BLaER1 (cell line): ENCODE results near the gene HEG1.

Experiments
- H3K27ac ChIP-seq: shearing (Covaris generic); formaldehyde crosslinking; 2 replicates; pipeline ENCODE4 v1.8.1; 2022
- H3K27me3 ChIP-seq: shearing (Covaris generic); formaldehyde crosslinking; 2 replicates; pipeline ENCODE4 v1.8.1; 2022
- H3K36me3 ChIP-seq: shearing (Covaris generic); formaldehyde crosslinking; 2 replicates; pipeline ENCODE4 v1.8.1; 2022
- H3K4me1 ChIP-seq: shearing (Covaris generic); formaldehyde crosslinking; 2 replicates; pipeline ENCODE4 v1.8.1; 2022
- H3K4me2 ChIP-seq: shearing (Covaris generic); formaldehyde crosslinking; 2 replicates; pipeline ENCODE4 v1.8.1; 2022
- H3K4me3 ChIP-seq: shearing (Covaris generic); formaldehyde crosslinking; 2 replicates; pipeline ENCODE4 v1.8.1; 2022
- H3K9ac ChIP-seq: shearing (Covaris generic); formaldehyde crosslinking; 2 replicates; pipeline ENCODE4 v1.8.1; 2022
- H3K9me3 ChIP-seq: shearing (Covaris generic); formaldehyde crosslinking; 2 replicates; pipeline ENCODE4 v1.8.1; 2022
- H4K20me1 ChIP-seq: shearing (Covaris generic); formaldehyde crosslinking; 2 replicates; pipeline ENCODE4 v1.8.1; 2022
- Cebpa-rat ChIP-seq: shearing (Covaris generic); IDR thresholded peaks from 2 replicates; pipeline ENCODE4 v1.8.1; 2022

The HEG1 gene

DNA sequence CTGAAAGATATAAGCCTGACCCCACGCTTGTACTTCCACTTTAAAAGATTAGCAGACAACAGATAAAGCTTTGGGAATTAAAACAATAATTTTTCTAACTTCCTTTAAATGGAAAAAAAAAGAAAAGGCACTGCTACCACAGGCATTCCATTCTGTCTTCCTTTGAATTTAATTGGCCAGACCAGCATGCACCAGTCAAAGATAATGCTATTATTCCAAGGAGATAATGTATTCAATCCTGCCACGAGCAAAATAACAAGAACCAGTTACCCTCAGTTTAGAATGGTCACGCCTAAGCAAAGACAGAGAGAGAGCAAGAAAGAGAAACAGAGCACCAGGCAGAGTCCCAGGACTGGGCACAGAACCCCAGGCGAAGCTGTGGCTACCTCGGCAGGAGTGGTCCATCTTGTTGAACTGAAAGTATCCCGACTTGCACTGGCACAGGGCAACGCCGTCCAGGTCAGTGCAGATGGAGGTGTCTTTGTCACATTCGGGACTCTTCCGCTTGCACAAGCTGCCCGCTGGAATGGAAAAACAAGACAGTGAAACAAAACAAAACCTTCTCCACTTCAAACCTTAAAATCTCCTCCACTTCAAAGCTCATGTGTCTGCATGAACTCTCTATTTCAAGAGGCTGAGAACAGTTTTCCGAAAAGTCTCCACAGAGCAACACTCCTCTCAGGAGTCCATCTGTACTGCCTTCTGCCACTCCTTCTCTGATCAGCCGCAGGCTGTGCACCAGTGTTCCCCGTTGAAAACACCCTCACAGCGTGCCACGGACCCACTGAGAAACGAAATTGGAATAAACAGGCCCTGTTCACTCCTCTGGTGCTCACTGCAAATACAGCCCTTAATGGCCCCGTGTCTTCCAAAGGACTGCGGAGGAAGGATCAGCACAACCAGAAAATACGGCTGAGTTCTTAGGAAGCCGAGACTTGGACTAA lies 58.2 kb downstream of the HEG1 start:
- no peaks in the 10 kb centered on the region for H4K20me1 ChIP-seq
- peaks cover 81% of the 10 kb centered on the region for H3K36me3 ChIP-seq
- no peak overlapping the region for H3K9ac ChIP-seq
- no peaks in the 10 kb centered on the region for H3K9me3 ChIP-seq
- H3K4me2 ChIP-seq: no peak overlapping the region
- no peak overlapping the region for H3K4me3 ChIP-seq
- H3K27me3 ChIP-seq: no peaks in the 10 kb centered on the region
- H3K27ac ChIP-seq: no peak overlapping the region
- H3K4me1 ChIP-seq: peaks cover 7% of the 10 kb centered on the region; the same call in 1 of the 2 replicates
- TF ChIP-seq Cebpa-rat: no peak

DNA sequence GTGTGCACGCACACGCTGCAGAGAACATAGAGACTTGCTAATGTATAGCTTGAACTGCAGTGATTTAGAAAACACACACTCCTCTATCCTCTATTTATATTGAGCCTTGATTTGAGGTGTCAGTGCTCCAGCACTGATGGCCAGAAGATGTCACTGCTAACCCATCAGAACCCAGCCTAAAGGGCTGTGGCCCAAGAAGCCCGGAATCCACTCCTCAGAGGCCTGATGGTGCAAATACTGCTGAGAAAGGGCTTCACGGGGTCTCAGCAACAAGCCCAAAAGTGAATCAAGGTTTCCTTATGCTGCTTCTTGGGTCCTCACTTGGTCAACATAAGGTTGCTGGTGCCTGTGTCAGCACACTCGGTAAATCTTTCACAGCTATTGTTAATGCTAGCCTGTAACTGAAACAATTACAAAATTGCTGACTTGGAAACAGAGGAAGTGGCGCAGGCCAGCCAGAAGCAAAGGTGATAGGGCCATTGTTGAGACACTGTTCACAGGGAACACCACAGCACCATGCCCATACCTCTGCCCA lies 60.3 kb downstream of the HEG1 start:
- Histone ChIP-seq H3K9ac (no peak overlapping the region), H3K36me3 (peaks cover 64% of the 10 kb centered on the region), H3K27ac (no peak overlapping the region), H3K4me2 (no peak overlapping the region), H3K4me1 (peaks cover 7% of the 10 kb centered on the region; the same call in 1 of the 2 replicates), H3K4me3 (no peak overlapping the region), H3K9me3 (no peaks in the 10 kb centered on the region), H3K27me3 (no peaks in the 10 kb centered on the region), H4K20me1 (no peaks in the 10 kb centered on the region)
- no peak for TF ChIP-seq Cebpa-rat

DNA sequence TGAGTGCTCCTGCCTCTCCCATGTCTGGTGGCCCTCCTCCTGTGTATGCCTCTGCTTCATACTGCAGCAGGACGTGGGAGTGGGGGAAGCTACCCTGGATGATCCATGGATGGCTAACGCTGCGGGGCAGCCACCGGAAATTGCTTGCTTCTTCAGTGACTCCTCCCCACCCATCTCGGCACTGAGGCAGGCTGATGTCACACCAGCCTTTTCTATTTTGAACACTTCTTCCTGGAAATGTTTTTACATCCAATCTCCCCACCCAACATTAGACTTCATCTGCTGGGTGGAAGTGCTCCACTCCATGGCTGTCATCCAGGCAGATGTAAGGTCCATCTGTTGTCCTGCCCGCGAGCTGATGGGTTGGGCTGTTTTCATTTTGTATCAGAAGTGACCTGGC lies 62.3 kb downstream of the HEG1 start:
- Histone ChIP-seq H3K9ac (no peak overlapping the region), H4K20me1 (no peaks in the 10 kb centered on the region), H3K4me1 (peaks cover 7% of the 10 kb centered on the region; the same call in 1 of the 2 replicates), H3K9me3 (no peaks in the 10 kb centered on the region), H3K36me3 (peaks cover 63% of the 10 kb centered on the region), H3K27me3 (no peaks in the 10 kb centered on the region), H3K4me2 (no peak overlapping the region), H3K4me3 (no peak overlapping the region), H3K27ac (no peak overlapping the region)
- no peak for TF ChIP-seq Cebpa-rat

DNA sequence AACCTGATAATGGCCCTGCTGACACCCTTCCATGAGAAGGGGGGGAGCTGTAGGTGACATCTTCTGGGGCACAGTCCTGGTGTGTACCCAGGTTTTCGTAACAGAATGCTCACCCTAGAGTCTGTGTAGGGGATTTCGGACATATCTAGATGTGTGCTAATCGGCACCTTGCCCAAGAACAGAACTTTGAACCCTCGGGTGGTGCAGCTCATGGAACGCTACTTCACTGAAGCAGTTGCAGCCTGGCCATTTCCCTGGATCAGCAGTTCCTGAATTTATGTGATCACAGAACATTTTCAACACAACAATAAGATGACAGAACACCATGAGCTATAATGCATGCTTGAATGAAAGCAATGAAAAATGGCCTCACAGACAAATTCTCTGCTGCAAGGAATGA lies 63.8 kb downstream of the HEG1 start:
- Histone ChIP-seq H3K27me3 (no peaks in the 10 kb centered on the region), H3K9ac (no peak overlapping the region), H3K4me1 (peaks cover 7% of the 10 kb centered on the region; the same call in 1 of the 2 replicates), H4K20me1 (no peaks in the 10 kb centered on the region), H3K9me3 (no peaks in the 10 kb centered on the region), H3K36me3 (peaks cover 56% of the 10 kb centered on the region), H3K4me2 (no peak overlapping the region), H3K4me3 (no peak overlapping the region), H3K27ac (no peak overlapping the region)
- no peak for TF ChIP-seq Cebpa-rat

DNA sequence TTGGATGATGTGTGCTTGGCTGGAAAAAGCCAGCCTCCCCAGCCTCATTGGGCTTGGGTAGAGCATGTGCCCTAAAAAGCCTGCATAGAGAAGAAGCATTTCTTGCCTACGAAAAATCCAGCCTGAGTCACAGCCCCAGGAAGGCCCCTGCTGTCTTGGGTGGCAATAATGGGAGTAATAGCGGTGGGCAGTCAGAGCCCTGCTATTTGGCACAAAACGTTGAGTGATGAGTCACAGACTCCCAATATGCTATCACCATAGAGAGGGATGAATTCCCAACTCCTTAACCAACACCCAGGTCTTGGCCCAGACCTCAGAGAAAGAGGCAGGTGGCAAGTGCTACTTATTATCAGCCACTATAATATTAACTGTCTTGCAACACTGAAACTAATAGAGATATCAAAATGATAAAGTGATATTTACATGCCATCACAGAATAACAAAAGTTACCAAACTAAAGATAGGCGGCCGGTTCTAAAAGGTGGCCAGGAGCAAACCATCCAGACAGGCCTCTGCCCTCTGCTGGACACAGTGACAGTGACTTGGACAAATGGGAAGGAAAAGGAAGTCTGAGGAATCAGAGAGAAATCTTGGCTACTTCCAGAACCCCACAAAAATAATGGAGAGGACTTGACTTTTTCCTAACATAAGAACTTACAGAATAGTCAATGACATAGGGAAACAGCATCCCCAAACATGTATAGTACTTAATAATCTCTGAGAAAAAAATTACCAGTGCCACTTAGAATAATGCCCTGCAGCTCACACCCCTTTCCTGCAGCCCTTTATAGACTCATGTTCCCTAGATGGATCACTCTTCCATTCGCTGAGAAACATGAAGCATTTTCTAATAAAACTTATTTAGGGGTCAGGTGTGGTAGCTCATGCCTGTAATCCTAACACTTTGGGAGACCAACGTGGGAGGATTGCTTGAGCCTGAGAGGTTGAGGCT lies 69.3 kb downstream of the HEG1 start:
- H3K27me3 ChIP-seq: no peaks in the 10 kb centered on the region
- H3K9ac ChIP-seq: no peak overlapping the region
- peaks cover 16% of the 10 kb centered on the region for H3K4me1 ChIP-seq
- no peak overlapping the region for H3K4me3 ChIP-seq
- TF ChIP-seq Cebpa-rat: no peak
- no peak overlapping the region for H3K27ac ChIP-seq
- no peaks in the 10 kb centered on the region for H4K20me1 ChIP-seq
- H3K36me3 ChIP-seq: peaks cover 49% of the 10 kb centered on the region
- no peak overlapping the region for H3K4me2 ChIP-seq
- H3K9me3 ChIP-seq: no peaks in the 10 kb centered on the region

DNA sequence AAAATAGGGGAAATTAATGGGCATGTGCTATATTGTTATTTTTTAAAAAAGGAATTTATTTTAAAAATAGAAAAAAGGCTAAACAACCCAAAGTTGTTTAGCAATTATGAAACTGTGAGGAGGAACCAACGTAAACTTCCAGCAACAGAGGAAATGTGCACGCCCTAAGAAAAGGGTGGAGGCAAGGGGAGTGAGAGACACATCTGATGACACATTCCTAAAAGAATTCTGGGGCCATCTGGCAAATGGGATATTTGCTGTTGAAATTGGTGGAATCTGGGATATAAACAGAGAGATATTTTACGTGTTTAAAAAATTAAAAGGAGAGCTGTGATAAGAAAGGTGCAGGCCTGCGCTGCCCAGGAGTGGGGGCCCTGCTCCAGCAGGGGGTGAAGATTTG lies 70.4 kb downstream of the HEG1 start:
- Histone ChIP-seq H3K36me3 (peaks cover 47% of the 10 kb centered on the region), H3K4me1 (peaks cover 19% of the 10 kb centered on the region), H3K27me3 (no peaks in the 10 kb centered on the region), H4K20me1 (no peaks in the 10 kb centered on the region), H3K9me3 (no peaks in the 10 kb centered on the region), H3K9ac (no peak overlapping the region), H3K4me2 (no peak overlapping the region), H3K4me3 (no peak overlapping the region), H3K27ac (no peak overlapping the region)
- no peak for TF ChIP-seq Cebpa-rat

DNA sequence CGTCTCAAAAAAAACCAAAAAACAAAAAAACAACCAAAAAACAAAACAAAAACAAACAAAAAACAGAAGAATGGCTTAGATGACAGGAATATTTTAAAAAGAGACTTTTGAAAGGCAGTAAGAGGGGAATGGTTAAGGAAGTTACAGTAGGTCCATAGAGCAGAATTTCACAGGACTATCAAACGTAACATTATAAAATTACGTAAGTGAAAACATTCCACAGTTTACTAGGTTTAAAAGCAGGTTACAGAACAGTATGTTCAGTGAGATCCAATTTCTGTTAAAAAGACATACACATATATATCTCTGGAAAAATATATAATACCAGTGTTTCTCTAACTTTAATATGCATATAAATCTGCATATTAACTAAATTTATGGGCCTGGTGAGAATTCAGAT lies 71.0 kb downstream of the HEG1 start:
- H3K27ac ChIP-seq: no peak overlapping the region
- H3K4me2 ChIP-seq: no peak overlapping the region
- no peak overlapping the region for H3K9ac ChIP-seq
- H3K36me3 ChIP-seq: peaks cover 41% of the 10 kb centered on the region
- H4K20me1 ChIP-seq: no peaks in the 10 kb centered on the region
- H3K27me3 ChIP-seq: no peaks in the 10 kb centered on the region
- no peak overlapping the region for H3K4me3 ChIP-seq
- no peaks in the 10 kb centered on the region for H3K9me3 ChIP-seq
- no peak for TF ChIP-seq Cebpa-rat
- peaks cover 19% of the 10 kb centered on the region for H3K4me1 ChIP-seq

DNA sequence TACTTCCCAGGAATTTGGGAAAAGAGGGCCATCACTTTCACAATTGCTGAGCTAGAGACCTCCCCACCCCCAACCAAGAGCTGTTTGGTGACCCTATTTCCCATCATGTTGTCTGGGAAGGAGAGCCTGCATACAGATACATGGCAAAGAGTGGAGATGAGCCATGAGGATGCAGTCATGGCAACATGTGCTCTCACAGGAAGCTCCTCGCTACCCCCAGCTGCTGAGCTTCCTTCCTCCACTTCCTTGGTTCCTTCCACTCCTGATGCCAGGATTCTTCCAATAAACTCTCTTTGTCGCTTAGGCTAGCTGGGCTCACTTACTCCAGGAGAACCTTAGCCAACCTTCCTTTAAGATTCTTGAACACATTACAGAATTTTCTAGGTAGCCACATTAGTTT lies 72.9 kb downstream of the HEG1 start:
- H3K9ac ChIP-seq: no peak overlapping the region
- H3K27me3 ChIP-seq: no peaks in the 10 kb centered on the region
- H3K27ac ChIP-seq: 0 out of 2 replicates have a peak overlapping the region, but pooled peaks have one; percentile 15
- no peak overlapping the region for H3K4me3 ChIP-seq
- no peaks in the 10 kb centered on the region for H4K20me1 ChIP-seq
- H3K36me3 ChIP-seq: peaks cover 29% of the 10 kb centered on the region; the same call in 1 of the 2 replicates
- H3K4me1 ChIP-seq: peaks cover 19% of the 10 kb centered on the region
- peak overlapping the region; percentile 58 for H3K4me2 ChIP-seq
- no peaks in the 10 kb centered on the region for H3K9me3 ChIP-seq
- no peak for TF ChIP-seq Cebpa-rat

DNA sequence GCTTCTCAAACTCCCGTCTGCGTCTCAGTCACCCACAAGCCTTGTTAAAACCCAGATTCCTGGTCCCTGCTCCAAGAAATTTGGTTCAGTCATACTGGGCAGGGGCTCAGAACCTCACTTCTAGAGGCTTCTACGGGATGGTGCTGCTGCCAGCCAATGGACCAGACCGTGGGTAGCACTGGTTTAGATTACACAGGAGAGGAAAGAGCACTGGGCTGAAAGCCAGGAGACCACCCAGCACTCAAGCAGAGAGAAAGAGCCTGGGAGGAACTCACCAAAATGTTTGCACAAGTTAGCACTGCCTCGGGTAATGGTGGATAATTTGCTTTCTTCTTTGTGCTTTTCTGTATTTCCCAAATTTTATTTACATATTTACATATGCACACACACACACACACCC lies 74.3 kb downstream of the HEG1 start:
- Histone ChIP-seq H3K4me3 (no peak overlapping the region), H3K27ac (no peak overlapping the region), H3K27me3 (no peaks in the 10 kb centered on the region), H3K36me3 (peaks cover 28% of the 10 kb centered on the region), H3K4me2 (no peak overlapping the region), H3K4me1 (peaks cover 19% of the 10 kb centered on the region), H3K9ac (no peak overlapping the region), H4K20me1 (no peaks in the 10 kb centered on the region), H3K9me3 (no peaks in the 10 kb centered on the region)
- TF ChIP-seq Cebpa-rat: no peak
